HepG2 (cell line): ENCODE results near the gene IGF2BP3. TPM values are rescaled to one million over a fixed set of nuclear protein-coding genes. Genes with fewer than 3 reads are reported as not detected.

ENCODE experiments used
- CSRNP1 ChIP-seq: sonication (generic); formaldehyde crosslinking; IDR thresholded peaks from 2 replicates; pipeline ENCODE4 v1.8.1; 2023; ENCODE audit warnings: mild to moderate bottlenecking, missing genetic modification reagents
- GATAD1 ChIP-seq: IDR thresholded peaks from 2 replicates; pipeline ENCODE4 v1.6.1; 2016; ENCODE audit warnings: missing genetic modification reagents, missing compliant biosample characterization
- HNRNPK ChIP-seq: fragments of 200-400 bp; formaldehyde crosslinking; IDR thresholded peaks from 2 replicates; pipeline ENCODE4 v1.6.1; 2018; ENCODE audit warnings: low read length, low read depth, moderate library complexity, mild to moderate bottlenecking; ENCODE audit not compliant: poor library complexity, severe bottlenecking
- HOXA5 ChIP-seq: sonication (generic); formaldehyde crosslinking; IDR thresholded peaks from 2 replicates; pipeline ENCODE4 v1.4.0; 2020; ENCODE audit warnings: missing genetic modification reagents
- JUND ChIP-seq: sonication (generic); formaldehyde crosslinking; IDR thresholded peaks from 2 replicates; pipeline ENCODE4 v1.8.0; 2022; ENCODE audit warnings: mild to moderate bottlenecking, missing genetic modification reagents
- MLXIP ChIP-seq: sonication (generic); formaldehyde crosslinking; IDR thresholded peaks from 2 replicates; pipeline ENCODE4 v1.9.0; 2021; ENCODE audit warnings: missing genetic modification reagents, borderline replicate concordance
- TCF7L2 ChIP-seq: IDR thresholded peaks from 2 replicates; pipeline ENCODE4 v1.6.1; 2011; ENCODE audit warnings: mild to moderate bottlenecking, low read depth, low read length, moderate library complexity
- ZNF646 ChIP-seq: sonication (generic); formaldehyde crosslinking; IDR thresholded peaks from 2 replicates; pipeline ENCODE4 v1.9.0; 2021; ENCODE audit warnings: mild to moderate bottlenecking, missing genetic modification reagents
- polyA plus RNA-seq, 8 experiments: library from polyadenylated mRNA; depleted of rRNA in 3 of 8; stranded (reverse) in 7 of 8; unstranded in 1 of 8; fragments of >200 nt; fragmentation: Illumina TruSeq in 4 of 8; extraction: Trizol in 4 of 8; gene quantifications; 2 replicates each; pipeline versions ENCODE4 v1.2.1 to v1.2.3, GENCODE V29; 2011 to 2016; ENCODE audit warnings: low read depth in 4 of 8, missing spikeins in 1 of 8, mixed read lengths in 1 of 8; ENCODE audit not compliant: insufficient read depth in 1 of 8
- total RNA-seq, 5 experiments: library from RNA; depleted of rRNA; stranded (reverse); fragments of >200 nt; fragmentation: Illumina TruSeq; extraction: Trizol; gene quantifications; 2 replicates each; pipeline ENCODE4 v1.2.3, GENCODE V29; 2016; ENCODE audit warnings: low read depth in 1 of 5

Gene IGF2BP3
- total and polyA plus RNA-seq, 2 of the 13 experiments (the other 11 are each of a cell fraction or from before 2014, with no cell fraction given) = 37.7 to 39.5 TPM

GRCh38 chr7:23473844-23474093 is 3.5 kb upstream of the IGF2BP3 start (continued):
- TF ChIP-seq CSRNP1 (no peak), MLXIP (CRISPR knock-in tag) (no peak), HOXA5 (no peak), ZNF646 (CRISPR knock-in tag) (no peak), JUND (CRISPR knock-in tag) (peak; percentile 46; the same call in 1 of the 2 replicates), GATAD1 (CRISPR knock-in tag) (no peak), HNRNPK (peak; percentile 29), TCF7L2 (no peak)
